Sigmoid colon (tissue), 4 donors: ENCODE measurements around the gene SV2B.

Source experiments
- CTCF ChIP-seq, 4 experiments: fragments of 450-650 bp in 3 of 4; fragments of 200-600 bp in 1 of 4; IDR thresholded peaks; one replicate each; pipeline ENCODE4 v1.5.1; 2016 to 2019; ENCODE audit warnings: antibody characterized with exemption in 4 of 4, mild to moderate bottlenecking in 3 of 4, moderate library complexity in 2 of 4
- POLR2A ChIP-seq, 2 donors: fragments of 450-650 bp; IDR thresholded peaks; one replicate each; pipeline ENCODE4 v1.6.1; 2016; ENCODE audit warnings: antibody characterized with exemption in 2 of 2, mild to moderate bottlenecking in 2 of 2, moderate library complexity in 2 of 2
- POLR2AphosphoS5 ChIP-seq, 4 donors: sonication (generic); formaldehyde crosslinking; IDR thresholded peaks; one replicate each; pipeline ENCODE4 v1.6.1; 2017; ENCODE audit warnings: antibody characterized with exemption in 4 of 4

- TF ChIP-seq CTCF (IDR thresholded peaks at IDR 0.05), result no peak
- TF ChIP-seq POLR2AphosphoS5 (IDR thresholded peaks at IDR 0.05), result no peak
- TF ChIP-seq POLR2A (IDR thresholded peaks at IDR 0.05), result no peak
Measured at GRCh38 chr15:91294795-91295194, 194.7 kb downstream of the SV2B start.
